ENCODE results near the gene CPS1.

The CPS1 gene

DNA sequence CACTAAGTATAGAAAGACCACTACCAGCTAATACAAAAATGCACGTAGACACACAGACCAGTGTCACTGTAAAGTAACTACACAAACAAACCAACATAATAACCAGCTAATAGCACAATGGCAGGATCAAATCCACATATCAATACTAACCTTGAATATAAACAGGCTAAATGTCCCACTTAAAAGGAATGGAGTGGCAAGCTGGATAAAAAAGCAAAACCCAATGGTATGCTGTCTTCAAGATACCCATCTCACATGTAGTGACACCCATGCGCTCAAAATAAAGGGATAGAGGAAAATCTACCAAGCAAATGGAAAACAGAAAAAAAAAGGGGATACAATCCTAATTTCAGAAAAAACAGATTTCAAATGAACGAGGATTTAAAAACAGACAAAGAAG, 41.8 kb downstream of the CPS1 start:
- no peak overlapping the region for H3K27ac ChIP-seq
- no peaks in the 10 kb centered on the region for H3K4me1 ChIP-seq (ENCODE audit: low read depth, poor library complexity, severe bottlenecking)
- no peaks in the 10 kb centered on the region for H3K27me3 ChIP-seq (ENCODE audit: insufficient read depth, low read depth)
- H3K4me2 ChIP-seq, result no peak overlapping the region
- H3K36me3 ChIP-seq (ENCODE audit: insufficient read depth), result no peaks in the 10 kb centered on the region
- H4K20me1 ChIP-seq (ENCODE audit: insufficient read depth), result no peaks in the 10 kb centered on the region
- H2AFZ ChIP-seq (ENCODE audit: low read depth), result no peak overlapping the region
- no peak overlapping the region for H3K9ac ChIP-seq
- H3K4me3 ChIP-seq (IDR thresholded peaks at IDR 0.05; ENCODE audit: insufficient read depth, low read depth, low read length), result no peak overlapping the region
- TF ChIP-seq, protein P1, sequence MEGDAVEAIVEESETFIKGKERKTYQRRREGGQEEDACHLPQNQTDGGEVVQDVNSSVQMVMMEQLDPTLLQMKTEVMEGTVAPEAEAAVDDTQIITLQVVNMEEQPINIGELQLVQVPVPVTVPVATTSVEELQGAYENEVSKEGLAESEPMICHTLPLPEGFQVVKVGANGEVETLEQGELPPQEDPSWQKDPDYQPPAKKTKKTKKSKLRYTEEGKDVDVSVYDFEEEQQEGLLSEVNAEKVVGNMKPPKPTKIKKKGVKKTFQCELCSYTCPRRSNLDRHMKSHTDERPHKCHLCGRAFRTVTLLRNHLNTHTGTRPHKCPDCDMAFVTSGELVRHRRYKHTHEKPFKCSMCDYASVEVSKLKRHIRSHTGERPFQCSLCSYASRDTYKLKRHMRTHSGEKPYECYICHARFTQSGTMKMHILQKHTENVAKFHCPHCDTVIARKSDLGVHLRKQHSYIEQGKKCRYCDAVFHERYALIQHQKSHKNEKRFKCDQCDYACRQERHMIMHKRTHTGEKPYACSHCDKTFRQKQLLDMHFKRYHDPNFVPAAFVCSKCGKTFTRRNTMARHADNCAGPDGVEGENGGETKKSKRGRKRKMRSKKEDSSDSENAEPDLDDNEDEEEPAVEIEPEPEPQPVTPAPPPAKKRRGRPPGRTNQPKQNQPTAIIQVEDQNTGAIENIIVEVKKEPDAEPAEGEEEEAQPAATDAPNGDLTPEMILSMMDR (conservative IDR thresholded peaks at IDR 0.05; ENCODE audit: low read depth, low read length), result no peak
- no peaks in the 10 kb centered on the region for H3K79me2 ChIP-seq (ENCODE audit: insufficient read depth, low read depth)

DNA sequence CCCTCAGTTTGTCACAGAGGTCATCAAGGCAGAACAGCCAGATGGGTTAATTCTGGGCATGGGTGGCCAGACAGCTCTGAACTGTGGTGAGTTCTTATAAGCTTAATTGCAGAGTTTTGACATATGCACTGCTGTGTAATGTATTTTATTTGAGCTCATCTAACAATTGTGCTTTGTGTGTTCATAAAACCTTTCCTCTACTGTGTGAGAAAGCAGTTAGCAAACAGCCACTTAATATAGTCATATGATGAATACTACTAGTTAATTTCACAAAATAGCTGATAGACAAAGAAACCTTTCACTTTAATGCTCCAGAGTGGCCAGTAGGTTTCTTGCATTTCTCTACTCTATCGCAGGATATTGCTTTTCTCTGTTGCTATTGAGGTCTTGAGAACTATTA, 43.1 kb downstream of the CPS1 start:
- Histone ChIP-seq H3K36me3 (ENCODE audit: insufficient read depth) (no peaks in the 10 kb centered on the region), H3K27ac (no peak overlapping the region), H3K27me3 (ENCODE audit: insufficient read depth, low read depth) (no peaks in the 10 kb centered on the region), H2AFZ (ENCODE audit: low read depth) (no peak overlapping the region), H3K4me1 (ENCODE audit: low read depth, poor library complexity, severe bottlenecking) (no peaks in the 10 kb centered on the region), H3K4me2 (no peak overlapping the region), H3K9ac (no peak overlapping the region), H3K79me2 (ENCODE audit: insufficient read depth, low read depth) (no peaks in the 10 kb centered on the region), H4K20me1 (ENCODE audit: insufficient read depth) (no peaks in the 10 kb centered on the region), H3K4me3 (IDR thresholded peaks at IDR 0.05; ENCODE audit: insufficient read depth, low read depth, low read length) (no peak overlapping the region)
- TF ChIP-seq, protein P1 (conservative IDR thresholded peaks at IDR 0.05; ENCODE audit: low read depth, low read length), result no peak

DNA sequence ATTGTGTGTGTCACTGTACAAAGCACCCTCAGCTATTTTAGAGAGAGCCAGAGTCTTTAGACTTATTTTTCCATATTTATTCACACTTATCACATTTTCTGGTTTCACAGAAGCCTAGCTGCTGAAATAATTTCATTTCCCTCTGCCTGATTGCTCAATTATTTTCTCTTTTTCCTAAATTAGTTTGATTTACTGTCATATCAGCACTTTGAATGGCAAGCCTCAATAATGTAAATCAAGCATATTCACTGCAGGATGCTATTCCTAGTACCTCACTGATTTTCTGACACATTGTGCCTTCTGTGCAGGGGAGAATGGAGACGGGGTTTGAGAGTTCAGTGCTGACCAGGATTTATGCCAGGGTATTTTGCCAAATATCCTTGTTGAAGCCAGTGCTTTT, 48.3 kb downstream of the CPS1 start:
- no peaks in the 10 kb centered on the region for H3K36me3 ChIP-seq (ENCODE audit: insufficient read depth)
- no peaks in the 10 kb centered on the region for H3K4me1 ChIP-seq (ENCODE audit: low read depth, poor library complexity, severe bottlenecking)
- TF ChIP-seq, protein P1 (conservative IDR thresholded peaks at IDR 0.05; ENCODE audit: low read depth, low read length), result no peak
- no peaks in the 10 kb centered on the region for H3K79me2 ChIP-seq (ENCODE audit: insufficient read depth, low read depth)
- no peak overlapping the region for H3K4me2 ChIP-seq
- no peak overlapping the region for H3K27ac ChIP-seq
- H2AFZ ChIP-seq (ENCODE audit: low read depth), result no peak overlapping the region
- no peak overlapping the region for H3K9ac ChIP-seq
- H3K4me3 ChIP-seq (IDR thresholded peaks at IDR 0.05; ENCODE audit: insufficient read depth, low read depth, low read length), result no peak overlapping the region
- H4K20me1 ChIP-seq (ENCODE audit: insufficient read depth), result no peaks in the 10 kb centered on the region
- H3K27me3 ChIP-seq (ENCODE audit: insufficient read depth, low read depth), result no peaks in the 10 kb centered on the region

DNA sequence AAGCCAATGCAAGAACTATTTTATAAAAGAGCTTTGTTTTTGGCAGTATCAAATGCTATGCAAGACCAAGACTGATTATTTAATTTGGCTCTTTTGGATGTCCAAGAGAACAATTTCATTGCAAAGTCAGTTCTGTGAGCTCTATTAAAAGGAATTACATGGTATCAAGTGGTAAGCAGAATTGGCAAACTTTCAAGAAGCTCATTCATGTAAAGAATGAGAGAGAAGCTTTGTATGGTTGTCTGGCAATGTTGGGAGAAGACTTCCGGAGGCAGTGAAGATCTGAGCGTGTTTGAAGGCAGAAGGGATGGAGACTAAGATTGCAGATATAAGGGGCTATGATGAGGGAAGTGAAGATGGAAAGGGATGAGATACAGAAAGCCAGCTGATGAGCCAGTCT, 49.6 kb downstream of the CPS1 start:
- Histone ChIP-seq H3K9ac (no peak overlapping the region), H3K4me2 (no peak overlapping the region), H3K27ac (no peak overlapping the region), H3K4me3 (IDR thresholded peaks at IDR 0.05; ENCODE audit: insufficient read depth, low read depth, low read length) (no peak overlapping the region), H3K36me3 (ENCODE audit: insufficient read depth) (no peaks in the 10 kb centered on the region), H2AFZ (ENCODE audit: low read depth) (no peak overlapping the region), H3K79me2 (ENCODE audit: insufficient read depth, low read depth) (no peaks in the 10 kb centered on the region), H3K27me3 (ENCODE audit: insufficient read depth, low read depth) (no peaks in the 10 kb centered on the region), H4K20me1 (ENCODE audit: insufficient read depth) (no peaks in the 10 kb centered on the region), H3K4me1 (ENCODE audit: low read depth, poor library complexity, severe bottlenecking) (no peaks in the 10 kb centered on the region)
- TF ChIP-seq, protein P1 (conservative IDR thresholded peaks at IDR 0.05; ENCODE audit: low read depth, low read length), result no peak

DNA sequence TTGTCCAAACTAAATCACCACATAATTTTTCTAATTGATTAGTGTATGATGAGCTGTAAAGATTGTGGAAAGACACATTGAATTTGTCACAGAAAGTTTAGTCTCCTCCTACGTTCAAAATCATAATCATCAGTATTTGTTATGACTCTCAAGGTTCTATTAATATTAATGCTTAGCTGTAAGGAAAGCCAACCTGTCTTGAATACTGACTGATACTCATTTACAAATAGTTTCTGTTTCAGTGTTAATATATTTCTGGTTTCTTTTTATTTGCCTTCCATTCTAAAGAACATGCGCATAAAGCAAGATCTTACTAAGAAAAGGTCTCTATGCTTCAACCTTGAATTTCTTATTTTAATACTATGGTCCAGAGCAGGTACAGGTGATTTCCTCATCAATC, 55.1 kb downstream of the CPS1 start:
- TF ChIP-seq, protein P1 (conservative IDR thresholded peaks at IDR 0.05; ENCODE audit: low read depth, low read length), result no peak
- no peak overlapping the region for H3K4me2 ChIP-seq
- H3K4me1 ChIP-seq (ENCODE audit: low read depth, poor library complexity, severe bottlenecking), result no peaks in the 10 kb centered on the region
- no peak overlapping the region for H2AFZ ChIP-seq (ENCODE audit: low read depth)
- H3K4me3 ChIP-seq (IDR thresholded peaks at IDR 0.05; ENCODE audit: insufficient read depth, low read depth, low read length), result no peak overlapping the region
- H3K79me2 ChIP-seq (ENCODE audit: insufficient read depth, low read depth), result no peaks in the 10 kb centered on the region
- H3K27ac ChIP-seq, result no peak overlapping the region
- no peaks in the 10 kb centered on the region for H4K20me1 ChIP-seq (ENCODE audit: insufficient read depth)
- H3K27me3 ChIP-seq (ENCODE audit: insufficient read depth, low read depth), result no peaks in the 10 kb centered on the region
- H3K9ac ChIP-seq, result no peak overlapping the region
- no peaks in the 10 kb centered on the region for H3K36me3 ChIP-seq (ENCODE audit: insufficient read depth)

Measured in KMS-11 (cell line).